K562 (cell line): ENCODE data around the gene PHLPP2. TPM values are rescaled to one million over a fixed set of nuclear protein-coding genes. Genes with fewer than 3 reads are reported as not detected.

Experiments used
- ATAC-seq: fragments of 200-7000 bp; cut with Tn5 transposase; 3 replicates; pipeline ENCODE4 v1.9.1; 2020; ENCODE audit warnings: moderate library complexity
- BruUV-seq: library from RNA; stranded (reverse); fragments of 400-500 nt; replicated peaks from 2 replicates; lab custom pipeline; 2021; lab: Mats Ljungman, UMichigan
- CTCF ChIA-PET: fragments of 300-600 bp; formaldehyde crosslinking; extraction: SDS; loops from one replicate; lab custom pipeline; 2021; ENCODE audit warnings: low intra/inter-chr PET ratio; lab: Yijun Ruan, JAX
- POLR2A ChIA-PET: fragments of 300-600, 350-650 bp; sonication (Branson Sonifier 250); formaldehyde crosslinking; extraction: SDS; loops from one replicate; lab custom pipeline; 2021; ENCODE audit warnings: antibody characterized with exemption, inconsistent platforms; lab: Yijun Ruan, JAX
- DNase-seq, 4 experiments: peaks; one replicate each; pipeline versions ENCODE4 v3.0.0 to v3.0.0-alpha.2; 2011 to 2018; ENCODE audit warnings: low spot score in 3 of 4, mixed read lengths in 3 of 4; ENCODE audit errors: extremely low read depth in 1 of 4
- FAIRE-seq: peaks from 2 replicates; lab custom pipeline; 2011; peaks lifted over from hg19 to GRCh38; lab: Jason Lieb, UNC
- H2AFZ ChIP-seq: 2 replicates; pipeline ENCODE4 v1.6.0; 2011; ENCODE audit warnings: low read depth, low read length, control low read depth, inconsistent platforms
- H3K27ac ChIP-seq: fragments of 200-600 bp; 3 replicates; pipeline ENCODE4 v1.8.0; 2011; ENCODE audit warnings: low read depth, mild to moderate bottlenecking, control low read depth, inconsistent platforms, low read length, moderate library complexity, mixed read lengths; ENCODE audit errors: extremely low read depth
- H3K27me3 ChIP-seq, 2 experiments: fragments of 300-600 bp in 1 of 2; 2 replicates in 1 of 2; 3 replicates in 1 of 2; pipeline versions ENCODE4 v1.6.0 to v1.8.0; 2011; ENCODE audit warnings: inconsistent platforms in 2 of 2, low read length in 2 of 2, mild to moderate bottlenecking in 1 of 2, mixed read lengths in 1 of 2, moderate library complexity in 1 of 2; ENCODE audit not compliant: control insufficient read depth in 2 of 2, insufficient read depth in 2 of 2
- H3K36me3 ChIP-seq: fragments of 300-600 bp; 3 replicates; pipeline ENCODE4 v1.8.0; 2011; ENCODE audit warnings: mild to moderate bottlenecking, low read length, inconsistent platforms; ENCODE audit not compliant: control insufficient read depth, insufficient read depth
- H3K4me1 ChIP-seq, 2 experiments: fragments of 200-600 bp in 1 of 2; replicated peaks in 1 of 2; 2 replicates in 1 of 2; 3 replicates in 1 of 2; pipeline versions ENCODE4 v1.5.1 to v1.8.0; 2011; ENCODE audit warnings: inconsistent platforms in 2 of 2, low read length in 2 of 2, mild to moderate bottlenecking in 1 of 2, mixed read lengths in 1 of 2, moderate library complexity in 1 of 2; ENCODE audit not compliant: control insufficient read depth in 2 of 2, insufficient read depth in 2 of 2
- H3K4me2 ChIP-seq: 2 replicates; pipeline ENCODE4 v1.6.1; 2011; ENCODE audit warnings: low read length, control low read depth, inconsistent platforms, mixed read lengths; ENCODE audit not compliant: insufficient read depth
- H3K4me3 ChIP-seq: fragments of 200-600 bp; sonication (generic), shearing (Covaris generic); 2 replicates; pipeline ENCODE4 v1.5.1; 2016; ENCODE audit warnings: control low read depth, inconsistent platforms
- H3K79me2 ChIP-seq: fragments of 200-600 bp; 3 replicates; pipeline ENCODE4 v1.8.0; 2011; ENCODE audit warnings: low read length, inconsistent platforms; ENCODE audit not compliant: control insufficient read depth, insufficient read depth
- H3K9ac ChIP-seq, 2 experiments: 2 replicates each; pipeline versions ENCODE4 v1.6.0 to v1.6.1; 2011; ENCODE audit warnings: low read depth in 2 of 2, low read length in 2 of 2, control low read depth in 1 of 2, inconsistent platforms in 1 of 2, mild to moderate bottlenecking in 1 of 2, mixed read lengths in 1 of 2; ENCODE audit not compliant: insufficient read depth in 1 of 2
- H3K9me1 ChIP-seq: one replicate; pipeline ENCODE4 v1.6.0; 2011; ENCODE audit warnings: inconsistent platforms, mild to moderate bottlenecking, low read length, moderate library complexity; ENCODE audit not compliant: control insufficient read depth, insufficient read depth
- H3K9me3 ChIP-seq: replicated peaks from 2 replicates; pipeline ENCODE4 v1.5.1; 2011; ENCODE audit warnings: low read depth, low read length, inconsistent platforms; ENCODE audit not compliant: control insufficient read depth, insufficient read depth
- H4K20me1 ChIP-seq: replicated peaks from 2 replicates; pipeline ENCODE4 v1.6.1; 2011; ENCODE audit warnings: low read length, inconsistent platforms, mixed read lengths; ENCODE audit not compliant: control insufficient read depth, insufficient read depth
- ARID1B ChIP-seq: fragments of 450-650 bp; IDR thresholded peaks from 2 replicates; pipeline ENCODE4 v1.6.1; 2016; ENCODE audit warnings: antibody characterized with exemption, mild to moderate bottlenecking, inconsistent platforms
- CBFA2T2 ChIP-seq: fragments of 450-650 bp; conservative IDR thresholded peaks from 2 replicates; pipeline ENCODE4 v1.6.1; 2017; ENCODE audit warnings: mild to moderate bottlenecking
- CBFA2T3 ChIP-seq: fragments of 450-650 bp; IDR thresholded peaks from 2 replicates; pipeline ENCODE4 v1.6.1; 2017
- CBX8 ChIP-seq: fragments of 200-600 bp; sonication (generic); IDR thresholded peaks from 2 replicates; pipeline ENCODE4 v1.6.1; 2012; ENCODE audit warnings: borderline replicate concordance, mixed run types, low read depth, mild to moderate bottlenecking, moderate library complexity, mixed read lengths, low read length, control low read depth, inconsistent platforms; ENCODE audit not compliant: poor library complexity, severe bottlenecking; ENCODE audit errors: extremely low read depth
- EP300 ChIP-seq: IDR thresholded peaks from 2 replicates; pipeline ENCODE4 v1.6.1; 2012; ENCODE audit warnings: low read length, improper control_type of control experiment
- KDM1A ChIP-seq, 2 experiments: fragments of 450-650 bp; IDR thresholded peaks; 2 replicates each; pipeline ENCODE4 v1.6.1; 2016; ENCODE audit warnings: mild to moderate bottlenecking in 2 of 2
- KLF13 ChIP-seq: fragments of 450-650 bp; IDR thresholded peaks from 2 replicates; pipeline ENCODE4 v1.6.1; 2016; ENCODE audit warnings: missing genetic modification characterization, low read depth, mild to moderate bottlenecking, missing compliant biosample characterization, moderate library complexity, borderline replicate concordance
- NCOR1 ChIP-seq: fragments of 450-650 bp; IDR thresholded peaks from 2 replicates; pipeline ENCODE4 v1.6.1; 2016; ENCODE audit warnings: mild to moderate bottlenecking, moderate library complexity
- NFIC ChIP-seq: fragments of 450-650 bp; IDR thresholded peaks from 2 replicates; pipeline ENCODE4 v1.6.1; 2017; ENCODE audit warnings: mild to moderate bottlenecking, inconsistent platforms
- PHF21A ChIP-seq: fragments of 450-650 bp; IDR thresholded peaks from 2 replicates; pipeline ENCODE4 v1.6.1; 2017; ENCODE audit warnings: low read depth, borderline replicate concordance
- RCOR1 ChIP-seq, 2 experiments: IDR thresholded peaks; 2 replicates each; pipeline ENCODE4 v1.6.1; 2012; ENCODE audit warnings: low read depth in 2 of 2, low read length in 2 of 2, borderline replicate concordance in 1 of 2, improper control_type of control experiment in 1 of 2
- SPI1 ChIP-seq: IDR thresholded peaks from 2 replicates; pipeline ENCODE4 v1.6.1; 2011; ENCODE audit warnings: low read depth, low read length, control low read depth, borderline replicate concordance
- TAL1 ChIP-seq: fragments of 450-650 bp; IDR thresholded peaks from 2 replicates; pipeline ENCODE4 v1.6.1; 2016; ENCODE audit warnings: mild to moderate bottlenecking
- TCF3 ChIP-seq: sonication (generic); formaldehyde crosslinking; IDR thresholded peaks from 2 replicates; pipeline ENCODE4 v1.4.0; 2020; ENCODE audit warnings: mild to moderate bottlenecking, missing genetic modification reagents
- TEAD4 ChIP-seq, 2 experiments: sonication (generic) in 1 of 2; formaldehyde crosslinking in 1 of 2; IDR thresholded peaks; 2 replicates each; pipeline versions ENCODE4 v1.6.1 to v1.8.0; 2012 to 2022; ENCODE audit warnings: borderline replicate concordance in 1 of 2, inconsistent platforms in 1 of 2, low read length in 1 of 2, mild to moderate bottlenecking in 1 of 2, missing genetic modification reagents in 1 of 2
- TRIM28 ChIP-seq: fragments of 450-650 bp; IDR thresholded peaks from 2 replicates; pipeline ENCODE4 v1.6.1; 2017
- ZFP1 ChIP-seq: fragments of 450-650 bp; formaldehyde crosslinking; IDR thresholded peaks from 2 replicates; pipeline ENCODE4 v1.4.0; 2020; ENCODE audit warnings: mild to moderate bottlenecking, mixed read lengths
- WGBS: fragments of 100-300 bp; shearing (Covaris generic); methylation state at CpG from one replicate; pipeline ENCODE4 v1.1.6; 2016; ENCODE audit warnings: low coverage, mixed read lengths; ENCODE audit not compliant: insufficient coverage; ENCODE audit errors: missing lambda C conversion rate; 5-methylcytosine and 5-hydroxymethylcytosine counted together
- in situ Hi-C: fragments of 300-500 bp; cut with MboI; formaldehyde crosslinking; loops from 4 replicates; pipeline ENCODE4 v1.15.0; 2018; ENCODE audit warnings: inconsistent platforms, mixed read lengths
- intact Hi-C: fragments of 100-400 bp; cut with micrococcal nuclease; formaldehyde crosslinking; loops from 2 replicates; pipeline ENCODE4 v1.14.2; 2022
- polyA plus RNA-seq, 8 experiments: library from polyadenylated mRNA; depleted of rRNA in 4 of 8; stranded (reverse) in 5 of 8; unstranded in 3 of 8; fragments of >200 nt; fragmentation: Nextera tagmentation in 2 of 8; fragmentation: Illumina TruSeq in 1 of 8; extraction: Ambion mirVana in 2 of 8; extraction: Trizol in 1 of 8; gene quantifications; 2 replicates each; pipeline versions ENCODE4 v1.2.1 to v1.2.3, GENCODE V29; 2011 to 2014; ENCODE audit warnings: inconsistent platforms in 1 of 8, missing spikeins in 1 of 8
- total RNA-seq, 7 experiments: library from RNA; depleted of rRNA in 6 of 7; stranded (reverse); fragments of >200 nt in 6 of 7; fragmentation: Illumina TruSeq in 2 of 7; extraction: Trizol in 2 of 7; gene quantifications; 2 replicates each; pipeline versions ENCODE4 v1.2.1 to v1.2.3, GENCODE V29; 2011 to 2021; ENCODE audit warnings: low replicate concordance in 1 of 7

PHLPP2 gene
- total and polyA plus RNA-seq, 9 of the 15 experiments (the other 6 are each of a cell fraction or from before 2014, with no cell fraction given) = 0.60 to 7.1 (median 2.6) TPM

DNA sequence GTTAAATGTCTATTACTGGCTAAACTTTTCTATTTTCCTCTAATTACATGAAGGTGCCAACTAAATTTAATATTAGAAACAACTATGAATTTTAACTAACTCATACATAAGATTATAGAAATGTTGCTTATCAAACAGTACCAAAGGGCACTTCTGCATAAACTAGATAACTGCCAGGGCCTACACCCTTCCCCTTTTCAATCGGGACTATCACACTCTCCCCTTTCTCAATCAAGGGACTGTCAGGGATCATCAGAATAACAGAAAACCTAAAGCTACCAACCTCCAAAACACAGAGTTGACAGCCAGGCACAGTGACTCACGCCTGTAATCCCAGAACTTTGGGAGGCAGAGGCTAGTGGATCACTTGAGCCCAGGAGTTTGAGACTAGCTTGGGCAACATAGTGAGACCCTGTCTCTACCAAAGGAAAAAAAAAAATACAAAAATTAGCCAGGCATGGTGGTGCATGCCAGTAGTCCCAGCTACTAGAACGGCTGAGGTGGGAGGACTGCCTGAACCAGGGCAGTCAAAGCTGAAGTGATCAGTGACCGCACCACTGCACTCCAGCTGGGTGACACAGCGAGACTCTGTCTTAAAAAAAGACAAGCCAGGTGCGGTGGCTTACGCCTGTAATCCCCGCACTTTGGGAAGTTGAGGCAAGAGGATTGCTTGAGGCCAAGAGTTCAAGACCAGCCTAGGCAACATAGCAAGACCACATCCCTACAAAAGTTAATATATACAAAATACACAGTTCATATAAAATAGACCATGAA lies 3.2 kb upstream of the PHLPP2 start:
- in situ Hi-C loops = no loop called here
- CTCF ChIA-PET = no interaction called here
- FAIRE-seq = no peak

More for the DNA sequence above, 3.2 kb upstream of the PHLPP2 start:
- peaks cover 24% of the 10 kb centered on the region for H3K36me3 ChIP-seq
- no peak overlapping the region for H2AFZ ChIP-seq
- H3K27ac ChIP-seq = no peak overlapping the region
- no peaks in the 10 kb centered on the region for H3K9me3 ChIP-seq
- POLR2A ChIA-PET = interaction anchor here (0.7 to 0.8 kb wide), 2 partner anchors 8 to 44 kb away, joined by 3 to 4 read pairs; no protein-coding TSS in a partner anchor
- intact Hi-C loops = no loop called here
- H3K27me3 ChIP-seq = no peaks in the 10 kb centered on the region
- DNase-seq = peak in 3 of 4 experiments; percentile 13 to 29 (median 22)
- no peak for ATAC-seq
- H3K9me1 ChIP-seq = no peaks in the 10 kb centered on the region
- peaks cover 5% of the 10 kb centered on the region; the same call in 2 of the 3 replicates for H3K79me2 ChIP-seq
- H3K4me3 ChIP-seq = no peak overlapping the region
- whole genome bisulfite sequencing = 44% methylated on average over 8 of the region's 8 CpGs
- BruUV-seq = no TSS peak
- no peak overlapping the region for H3K9ac ChIP-seq
- H4K20me1 ChIP-seq = no peaks in the 10 kb centered on the region
- no peak overlapping the region for H3K4me2 ChIP-seq
- H3K4me1 ChIP-seq = peaks cover 12 to 17% of the 10 kb centered on the region in 2 experiments; a peak in 4 of 5 replicates
- TF ChIP-seq NFIC = 0 out of 2 replicates have a peak, but pooled peaks have one; percentile 5
- 0 out of 4 replicates have a peak, but pooled peaks of 1 of the 2 experiments have one; percentile 41 for TF ChIP-seq RCOR1 (IDR thresholded peaks at IDR 0.05; ENCODE audit: borderline replicate concordance in 1 of 2, low read depth in 2 of 2, low read length in 2 of 2)
- peak; percentile 45 for TF ChIP-seq CBFA2T2
- TF ChIP-seq ZFP1 (CRISPR knock-in tag) = no peak
- TF ChIP-seq TAL1 = peak; percentile 39; the same call in 1 of the 2 replicates
- no peak for TF ChIP-seq KLF13 (tag)
- TF ChIP-seq KDM1A (IDR thresholded peaks at IDR 0.05) = peak in 1 of 2 experiments; percentile 42; a peak in 1 of 4 replicates
- TF ChIP-seq ARID1B = peak; percentile 48
- peak; percentile 84 for TF ChIP-seq PHF21A
- no peak for TF ChIP-seq TRIM28
- TF ChIP-seq CBFA2T3 = peak; percentile 65
- peak; percentile 40; the same call in 1 of the 2 replicates for TF ChIP-seq TEAD4 (IDR thresholded peaks at IDR 0.05; ENCODE audit: low read length)
- TF ChIP-seq TEAD4 (CRISPR knock-in tag; IDR thresholded peaks at IDR 0.05; ENCODE audit: borderline replicate concordance) = no peak
- 0 out of 2 replicates have a peak, but pooled peaks have one; percentile 6 for TF ChIP-seq EP300
- TF ChIP-seq SPI1 = peak; percentile 62; the same call in 1 of the 2 replicates
- no peak for TF ChIP-seq CBX8
- TF ChIP-seq TCF3 (CRISPR knock-in tag) = peak; percentile 47
- TF ChIP-seq NCOR1 = peak; percentile 18; the same call in 1 of the 2 replicates
